Fibroblast of lung (primary cell): Measurements from ENCODE around the gene FKBP10. TPM values are rescaled to one million over a fixed set of nuclear protein-coding genes. Genes with fewer than 3 reads are reported as not detected.

Experiments
- DNase-seq, 2 donors: peaks; one replicate each; pipeline versions ENCODE4 v3.0.0 to v3.0.0-alpha.2; 2010; ENCODE audit warnings: low read depth in 2 of 2
- H2AFZ ChIP-seq: 2 replicates; pipeline ENCODE4 v1.5.1; 2012; ENCODE audit warnings: low read length, control low read depth, inconsistent platforms
- H3K27ac ChIP-seq: 2 replicates; pipeline ENCODE4 v1.5.1; 2011; ENCODE audit warnings: low read length, control low read depth; ENCODE audit not compliant: insufficient read depth
- H3K27me3 ChIP-seq: 2 replicates; pipeline ENCODE4 v1.5.1; 2011; ENCODE audit warnings: mild to moderate bottlenecking, low read length; ENCODE audit not compliant: control insufficient read depth, insufficient read depth
- H3K36me3 ChIP-seq: 2 replicates; pipeline ENCODE4 v1.5.1; 2011; ENCODE audit warnings: low read length; ENCODE audit not compliant: control insufficient read depth, insufficient read depth
- H3K4me1 ChIP-seq: 2 replicates; pipeline ENCODE4 v1.5.1; 2011; ENCODE audit warnings: low read length; ENCODE audit not compliant: control insufficient read depth, insufficient read depth; ENCODE audit errors: extremely low read depth
- H3K4me2 ChIP-seq: 2 replicates; pipeline ENCODE4 v1.5.1; 2011; ENCODE audit warnings: low read length, control low read depth; ENCODE audit not compliant: insufficient read depth; ENCODE audit errors: extremely low read depth
- H3K4me3 ChIP-seq, 4 experiments: fragments of 200-600 bp in 1 of 4; sonication (generic) in 1 of 4; replicated peaks in 1 of 4; 2 replicates each; pipeline ENCODE4 v1.5.1; 2011 to 2016; ENCODE audit warnings: low read length in 4 of 4, low read depth in 3 of 4, mild to moderate bottlenecking in 3 of 4, control low read depth in 2 of 4, inconsistent platforms in 1 of 4, mixed read lengths in 1 of 4; ENCODE audit not compliant: insufficient read depth in 1 of 4; ENCODE audit errors: control extremely low read depth in 1 of 4
- H3K79me2 ChIP-seq: 2 replicates; pipeline ENCODE4 v1.5.1; 2012; ENCODE audit warnings: mild to moderate bottlenecking, low read length, inconsistent platforms; ENCODE audit not compliant: control insufficient read depth, insufficient read depth
- H3K9ac ChIP-seq: 2 replicates; pipeline ENCODE4 v1.5.1; 2011; ENCODE audit warnings: mild to moderate bottlenecking, low read length, control low read depth; ENCODE audit not compliant: insufficient read depth
- H3K9me3 ChIP-seq: 2 replicates; pipeline ENCODE4 v1.5.1; 2012; ENCODE audit warnings: low read depth, low read length; ENCODE audit not compliant: control insufficient read depth, insufficient read depth
- H4K20me1 ChIP-seq: 2 replicates; pipeline ENCODE4 v1.5.1; 2011; ENCODE audit warnings: low read length; ENCODE audit not compliant: control insufficient read depth, insufficient read depth; ENCODE audit errors: extremely low read depth
- CTCF ChIP-seq, 2 donors: IDR thresholded peaks in 1 of 2; conservative IDR thresholded peaks in 1 of 2; 1 replicate in 1 of 2; 2 replicates in 1 of 2; pipeline ENCODE4 v1.5.1; 2011 to 2012; ENCODE audit warnings: low read length in 2 of 2, control low read depth in 1 of 2, inconsistent platforms in 1 of 2, low read depth in 1 of 2, mild to moderate bottlenecking in 1 of 2
- EZH2 ChIP-seq: IDR thresholded peaks from 2 replicates; pipeline ENCODE4 v1.5.1; 2012; ENCODE audit warnings: low read length, control low read depth, mild to moderate bottlenecking; ENCODE audit errors: missing control alignments
- polyA plus RNA-seq, 2 donors: library from polyadenylated mRNA; depleted of rRNA in 1 of 2; stranded (reverse) in 1 of 2; unstranded in 1 of 2; fragments of >200 nt; gene quantifications; 2 replicates each; pipeline ENCODE4 v1.2.1, GENCODE V29; 2011 to 2012; ENCODE audit warnings: missing spikeins in 1 of 2
- total RNA-seq: library from RNA; depleted of rRNA; stranded (reverse); fragments of >200 nt; gene quantifications from 2 replicates; pipeline ENCODE4 v1.2.1, GENCODE V29; 2014

The FKBP10 gene
- total and polyA plus RNA-seq, 2 donors (not counting 1 experiment from before 2014, with no cell fraction given) = 182 to 242 TPM

- H3K9me3 ChIP-seq = no peaks in the 10 kb centered on the region
- peaks cover 2% of the 10 kb centered on the region for H3K4me1 ChIP-seq
- no peak overlapping the region for H3K27ac ChIP-seq
- no peaks in the 10 kb centered on the region for H4K20me1 ChIP-seq
- no peaks in the 10 kb centered on the region for H3K79me2 ChIP-seq
- DNase-seq = peak in 1 of 2 donors; percentile 7
- H3K36me3 ChIP-seq = no peaks in the 10 kb centered on the region
- no peak overlapping the region for H2AFZ ChIP-seq
- H3K9ac ChIP-seq = peak overlapping the region; percentile 44
- H3K4me2 ChIP-seq = peak overlapping the region; percentile 80
- H3K4me3 ChIP-seq = peak overlapping the region; percentile 57 to 82 (median 66)
- TF ChIP-seq EZH2 = no peak
- no peak for TF ChIP-seq CTCF (conservative IDR thresholded peaks at IDR 0.05 in 1 of 2, IDR thresholded peaks at IDR 0.05 in 1 of 2; ENCODE audit: low read depth in 1 of 2, low read length in 2 of 2)
- no peaks in the 10 kb centered on the region for H3K27me3 ChIP-seq
Observed at GRCh38 chr17:41835214-41835799, 22.5 kb downstream of the FKBP10 start.

GRCh38 chr17:41835800-41836549 lies 23.2 kb downstream of the FKBP10 start, which contains the start of gene NT5C3B:
TSS of gene NT5C3B (minus strand) at chr17:41836232. CDS start at chr17:41836193, 39 bp downstream.
- TF ChIP-seq EZH2 (no peak), CTCF (conservative IDR thresholded peaks at IDR 0.05 in 1 of 2, IDR thresholded peaks at IDR 0.05 in 1 of 2; ENCODE audit: low read depth in 1 of 2, low read length in 2 of 2) (no peak)
- peak within 1 kb of the TSS; percentile 97 for H3K4me2 ChIP-seq
- H3K4me1 ChIP-seq = peaks cover 2% of the 10 kb centered on the region
- H4K20me1 ChIP-seq = no peaks in the 10 kb centered on the region
- H3K4me3 ChIP-seq = peak within 1 kb of the TSS; percentile 57 to 82 (median 67)
- H3K36me3 ChIP-seq = no peaks in the 10 kb centered on the region
- peak in 1 of 2 donors; percentile 27 for DNase-seq
- H3K79me2 ChIP-seq = no peaks in the 10 kb centered on the region
- no peak within 1 kb of the TSS for H3K27ac ChIP-seq
- peak within 1 kb of the TSS; percentile 44 for H3K9ac ChIP-seq
- H3K9me3 ChIP-seq = no peaks in the 10 kb centered on the region
- H2AFZ ChIP-seq = peak within 1 kb of the TSS; percentile 94
- no peaks in the 10 kb centered on the region for H3K27me3 ChIP-seq

GRCh38 chr17:41836550-41837196 lies 23.9 kb downstream of the FKBP10 start:
- no peak overlapping the region for H3K27ac ChIP-seq
- H3K4me3 ChIP-seq = peak overlapping the region; percentile 39 to 82 (median 60)
- H3K79me2 ChIP-seq = no peaks in the 10 kb centered on the region
- peak overlapping the region; percentile 94 for H2AFZ ChIP-seq
- H3K9ac ChIP-seq = no peak overlapping the region
- peak in 1 of 2 donors; percentile 12 for DNase-seq
- TF ChIP-seq EZH2 (no peak), CTCF (conservative IDR thresholded peaks at IDR 0.05 in 1 of 2, IDR thresholded peaks at IDR 0.05 in 1 of 2; ENCODE audit: low read depth in 1 of 2, low read length in 2 of 2) (no peak)
- no peaks in the 10 kb centered on the region for H3K9me3 ChIP-seq
- no peaks in the 10 kb centered on the region for H3K36me3 ChIP-seq
- H3K4me1 ChIP-seq = peaks cover 2% of the 10 kb centered on the region
- H3K4me2 ChIP-seq = peak overlapping the region; percentile 97
- H4K20me1 ChIP-seq = no peaks in the 10 kb centered on the region
- no peaks in the 10 kb centered on the region for H3K27me3 ChIP-seq
